HepG2 (cell line): Measurements from ENCODE around the gene BCL7A. TPM values are rescaled to one million over a fixed set of nuclear protein-coding genes. Genes with fewer than 3 reads are reported as not detected.

Source experiments
- IKZF1 ChIP-seq: fragments of 450-650 bp; IDR thresholded peaks from 2 replicates; pipeline ENCODE4 v1.7.1; 2016
- KAT7 ChIP-seq: IDR thresholded peaks from 2 replicates; pipeline ENCODE4 v1.6.1; 2018; ENCODE audit warnings: borderline replicate concordance, missing compliant biosample characterization
- MBNL3 ChIP-seq: fragments of 250-450 bp; sonication (Bioruptor Pico); conservative IDR thresholded peaks from 2 replicates; pipeline ENCODE4 v1.8.0; 2022; ENCODE audit warnings: mild to moderate bottlenecking, inconsistent platforms
- MXD3 ChIP-seq: IDR thresholded peaks from 2 replicates; pipeline ENCODE4 v1.6.1; 2016; ENCODE audit warnings: mild to moderate bottlenecking, missing biosample characterization, missing genetic modification reagents
- POGZ ChIP-seq: sonication (generic); formaldehyde crosslinking; IDR thresholded peaks from 2 replicates; pipeline ENCODE4 v1.4.0; 2020; ENCODE audit warnings: mild to moderate bottlenecking, missing genetic modification reagents
- RARG ChIP-seq: sonication (generic); formaldehyde crosslinking; IDR thresholded peaks from 2 replicates; pipeline ENCODE4 v1.4.0; 2020; ENCODE audit warnings: low read depth, mild to moderate bottlenecking, missing genetic modification reagents
- SKIL ChIP-seq: sonication (generic); formaldehyde crosslinking; IDR thresholded peaks from 2 replicates; pipeline ENCODE4 v1.8.0; 2022; ENCODE audit warnings: missing genetic modification reagents, mild to moderate bottlenecking, moderate library complexity, borderline replicate concordance
- SMAD9 ChIP-seq: sonication (generic); formaldehyde crosslinking; IDR thresholded peaks from 2 replicates; pipeline ENCODE4 v1.5.1; 2020; ENCODE audit warnings: mild to moderate bottlenecking, missing genetic modification reagents
- SRSF4 ChIP-seq: fragments of 200-400 bp; formaldehyde crosslinking; IDR thresholded peaks from one replicate; pipeline ENCODE4 v1.6.1; 2018; ENCODE audit warnings: mild to moderate bottlenecking, low read depth, low read length, moderate library complexity; ENCODE audit not compliant: poor library complexity, severe bottlenecking
- U2AF2 ChIP-seq: fragments of 200-400 bp; formaldehyde crosslinking; IDR thresholded peaks from 2 replicates; pipeline ENCODE4 v1.6.1; 2017; ENCODE audit warnings: low read depth, mild to moderate bottlenecking, low read length
- ZNF160 ChIP-seq: sonication (generic); formaldehyde crosslinking; IDR thresholded peaks from 2 replicates; pipeline ENCODE4 v1.8.0; 2022; ENCODE audit warnings: mild to moderate bottlenecking, inconsistent platforms, missing genetic modification reagents
- ZNF180 ChIP-seq: sonication (generic); formaldehyde crosslinking; IDR thresholded peaks from 2 replicates; pipeline ENCODE4 v1.4.0; 2020; ENCODE audit warnings: low read depth, missing genetic modification reagents, borderline replicate concordance
- ZNF451 ChIP-seq: sonication (generic); formaldehyde crosslinking; IDR thresholded peaks from 2 replicates; pipeline ENCODE4 v1.5.0; 2020; ENCODE audit warnings: mild to moderate bottlenecking, missing genetic modification reagents
- ZNF607 ChIP-seq: sonication (generic); formaldehyde crosslinking; IDR thresholded peaks from 2 replicates; pipeline ENCODE4 v1.5.1; 2020; ENCODE audit warnings: missing genetic modification reagents, mild to moderate bottlenecking, borderline replicate concordance
- ZNF652 ChIP-seq: IDR thresholded peaks from 2 replicates; pipeline ENCODE4 v1.6.1; 2016; ENCODE audit warnings: low read depth, borderline replicate concordance
- ZNF749 ChIP-seq: sonication (generic); formaldehyde crosslinking; IDR thresholded peaks from 2 replicates; pipeline ENCODE4 v1.8.0; 2022; ENCODE audit warnings: mild to moderate bottlenecking, missing genetic modification reagents, moderate library complexity, borderline replicate concordance
- ZUFSP ChIP-seq: sonication (generic); formaldehyde crosslinking; IDR thresholded peaks from 2 replicates; pipeline ENCODE4 v1.9.0; 2021; ENCODE audit warnings: missing genetic modification reagents, mild to moderate bottlenecking, borderline replicate concordance
- polyA plus RNA-seq, 8 experiments: library from polyadenylated mRNA; depleted of rRNA in 3 of 8; stranded (reverse) in 7 of 8; unstranded in 1 of 8; fragments of >200 nt; fragmentation: Illumina TruSeq in 4 of 8; extraction: Trizol in 4 of 8; gene quantifications; 2 replicates each; pipeline versions ENCODE4 v1.2.1 to v1.2.3, GENCODE V29; 2011 to 2016; ENCODE audit warnings: low read depth in 4 of 8, missing spikeins in 1 of 8, mixed read lengths in 1 of 8; ENCODE audit not compliant: insufficient read depth in 1 of 8
- total RNA-seq, 5 experiments: library from RNA; depleted of rRNA; stranded (reverse); fragments of >200 nt; fragmentation: Illumina TruSeq; extraction: Trizol; gene quantifications; 2 replicates each; pipeline ENCODE4 v1.2.3, GENCODE V29; 2016; ENCODE audit warnings: low read depth in 1 of 5
- TF ChIP-seq, protein P1 (sequence below), 2 experiments: sonication (generic) in 1 of 2; formaldehyde crosslinking in 1 of 2; IDR thresholded peaks; 2 replicates each; pipeline versions ENCODE4 v1.4.0 to v1.6.1; 2016 to 2020; ENCODE audit warnings: borderline replicate concordance in 1 of 2, low read depth in 1 of 2, mild to moderate bottlenecking in 1 of 2, missing genetic modification reagents in 1 of 2

The BCL7A gene
- total and polyA plus RNA-seq, 2 of the 13 experiments (the other 11 are each of a cell fraction or from before 2014, with no cell fraction given) = 4.1 to 6.2 TPM

GRCh38 chr12:122040579-122041386 is 19.1 kb downstream of the BCL7A start (continued):
- TF ChIP-seq ZUFSP (CRISPR knock-in tag) (no peak), ZNF180 (CRISPR knock-in tag) (no peak), SKIL (CRISPR knock-in tag) (no peak), SMAD9 (no peak), POGZ (CRISPR knock-in tag) (no peak), KAT7 (CRISPR knock-in tag) (no peak), RARG (CRISPR knock-in tag) (no peak), ZNF749 (CRISPR knock-in tag) (no peak; the same call in 1 of the 2 replicates), SRSF4 (no peak), U2AF2 (no peak), ZNF607 (0 out of 2 replicates have a peak, but pooled peaks have one; percentile 40), MXD3 (no peak), MBNL3 (CRISPR knock-in tag) (no peak), ZNF451 (no peak), IKZF1 (no peak), ZNF652 (CRISPR knock-in tag) (no peak), ZNF160 (CRISPR knock-in tag) (no peak)
- TF ChIP-seq, protein P1, sequence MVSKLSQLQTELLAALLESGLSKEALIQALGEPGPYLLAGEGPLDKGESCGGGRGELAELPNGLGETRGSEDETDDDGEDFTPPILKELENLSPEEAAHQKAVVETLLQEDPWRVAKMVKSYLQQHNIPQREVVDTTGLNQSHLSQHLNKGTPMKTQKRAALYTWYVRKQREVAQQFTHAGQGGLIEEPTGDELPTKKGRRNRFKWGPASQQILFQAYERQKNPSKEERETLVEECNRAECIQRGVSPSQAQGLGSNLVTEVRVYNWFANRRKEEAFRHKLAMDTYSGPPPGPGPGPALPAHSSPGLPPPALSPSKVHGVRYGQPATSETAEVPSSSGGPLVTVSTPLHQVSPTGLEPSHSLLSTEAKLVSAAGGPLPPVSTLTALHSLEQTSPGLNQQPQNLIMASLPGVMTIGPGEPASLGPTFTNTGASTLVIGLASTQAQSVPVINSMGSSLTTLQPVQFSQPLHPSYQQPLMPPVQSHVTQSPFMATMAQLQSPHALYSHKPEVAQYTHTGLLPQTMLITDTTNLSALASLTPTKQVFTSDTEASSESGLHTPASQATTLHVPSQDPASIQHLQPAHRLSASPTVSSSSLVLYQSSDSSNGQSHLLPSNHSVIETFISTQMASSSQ (IDR thresholded peaks at IDR 0.05; ENCODE audit: low read depth) = peak; percentile 89
- TF ChIP-seq, protein P1 (CRISPR knock-in tag; IDR thresholded peaks at IDR 0.05; ENCODE audit: borderline replicate concordance) = peak; percentile 90
